ENCODE measurements around the gene SPDYE5.

Gene SPDYE5

GRCh38 chr7:75546237-75547015 is 54.3 kb downstream of the SPDYE5 start:
- DNase-seq: no peak
